Measurements from ENCODE around the gene DEFB124. TPM values are rescaled to one million over a fixed set of nuclear protein-coding genes. Genes with fewer than 3 reads are reported as not detected.

DEFB124 gene
- total RNA-seq, 4 donors from 2014 or later, result not detected

DNA sequence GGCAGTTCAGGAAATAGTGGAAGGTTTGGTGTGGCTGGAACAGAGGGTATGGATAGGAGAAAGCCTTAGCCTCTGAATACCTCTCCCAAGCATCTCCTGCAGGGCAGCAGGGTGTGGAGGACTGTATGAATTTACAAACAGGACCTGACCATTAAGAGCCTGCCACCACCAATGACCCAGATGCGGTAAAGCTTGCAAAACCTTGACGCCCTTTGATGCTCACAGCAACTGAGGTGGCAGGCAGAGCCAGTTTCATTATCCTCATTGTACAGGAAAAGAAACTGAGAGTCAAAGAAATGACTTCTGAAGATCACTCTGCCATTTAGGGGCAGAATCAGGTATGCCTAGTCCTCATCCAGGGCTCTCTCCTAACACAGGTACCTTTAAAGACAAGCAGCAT lies 41.7 kb upstream of the DEFB124 start:
- TF ChIP-seq, protein P1, sequence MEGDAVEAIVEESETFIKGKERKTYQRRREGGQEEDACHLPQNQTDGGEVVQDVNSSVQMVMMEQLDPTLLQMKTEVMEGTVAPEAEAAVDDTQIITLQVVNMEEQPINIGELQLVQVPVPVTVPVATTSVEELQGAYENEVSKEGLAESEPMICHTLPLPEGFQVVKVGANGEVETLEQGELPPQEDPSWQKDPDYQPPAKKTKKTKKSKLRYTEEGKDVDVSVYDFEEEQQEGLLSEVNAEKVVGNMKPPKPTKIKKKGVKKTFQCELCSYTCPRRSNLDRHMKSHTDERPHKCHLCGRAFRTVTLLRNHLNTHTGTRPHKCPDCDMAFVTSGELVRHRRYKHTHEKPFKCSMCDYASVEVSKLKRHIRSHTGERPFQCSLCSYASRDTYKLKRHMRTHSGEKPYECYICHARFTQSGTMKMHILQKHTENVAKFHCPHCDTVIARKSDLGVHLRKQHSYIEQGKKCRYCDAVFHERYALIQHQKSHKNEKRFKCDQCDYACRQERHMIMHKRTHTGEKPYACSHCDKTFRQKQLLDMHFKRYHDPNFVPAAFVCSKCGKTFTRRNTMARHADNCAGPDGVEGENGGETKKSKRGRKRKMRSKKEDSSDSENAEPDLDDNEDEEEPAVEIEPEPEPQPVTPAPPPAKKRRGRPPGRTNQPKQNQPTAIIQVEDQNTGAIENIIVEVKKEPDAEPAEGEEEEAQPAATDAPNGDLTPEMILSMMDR (IDR thresholded peaks at IDR 0.05), result no peak
- no peak for TF ChIP-seq EP300 (IDR thresholded peaks at IDR 0.05)
- no peak for TF ChIP-seq POLR2A (IDR thresholded peaks at IDR 0.05)

DNA sequence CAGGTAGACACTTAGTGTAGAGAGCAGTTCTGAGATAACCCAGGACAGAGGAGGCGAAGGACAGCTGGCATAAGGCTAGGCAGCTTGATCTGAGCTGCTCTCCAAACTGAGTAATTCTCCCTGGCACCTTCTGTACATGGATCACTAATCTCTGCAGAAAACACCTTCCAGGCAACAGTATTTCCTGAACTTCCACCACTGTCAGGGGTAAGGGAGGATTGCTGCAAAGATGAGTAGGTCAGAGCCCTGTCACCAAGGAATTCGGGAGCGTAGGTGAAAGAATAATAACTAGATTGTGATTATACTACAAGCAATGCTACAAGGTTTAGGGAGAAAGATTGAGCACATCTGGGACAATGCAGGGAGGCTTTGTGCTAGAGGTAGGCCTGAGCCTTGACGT lies 41.2 kb upstream of the DEFB124 start:
- Histone ChIP-seq H3K9me3 (no peaks in the 10 kb centered on the region), H3K27ac (peak overlapping the region in 1 of 4 donors; percentile 86), H3K4me1 (peaks cover 0 to 56% (median 21%) of the 10 kb centered on the region in 4 donors), H3K27me3 (no peaks in the 10 kb centered on the region), H3K36me3 (peaks cover 0 to 27% (median 0%) of the 10 kb centered on the region in 3 donors), H3K4me3 (peak overlapping the region in 2 of 4 donors; percentile 85 to 90)
- TF ChIP-seq POLR2A (IDR thresholded peaks at IDR 0.05) (no peak), EP300 (IDR thresholded peaks at IDR 0.05) (no peak)
- TF ChIP-seq, protein P1 (IDR thresholded peaks at IDR 0.05), result no peak
- no peak for DNase-seq (ENCODE audit: low spot score in 2 of 2)
- WGBS, 2 donors, result 88 to 90% methylated on average over 4 of the region's 4 CpGs

More for the DNA sequence above, 41.7 kb upstream of the DEFB124 start:
- Histone ChIP-seq H3K4me3 (no peak overlapping the region), H3K4me1 (peaks cover 0 to 58% (median 23%) of the 10 kb centered on the region in 4 donors), H3K9me3 (no peaks in the 10 kb centered on the region), H3K27me3 (no peaks in the 10 kb centered on the region), H3K36me3 (peaks cover 0 to 27% (median 0%) of the 10 kb centered on the region in 3 donors), H3K27ac (peak overlapping the region in 1 of 4 donors; percentile 86)
- 86 to 88% methylated on average over 2 of the region's 2 CpGs for WGBS, 2 donors
- DNase-seq (ENCODE audit: low spot score in 2 of 2), result no peak

DNA sequence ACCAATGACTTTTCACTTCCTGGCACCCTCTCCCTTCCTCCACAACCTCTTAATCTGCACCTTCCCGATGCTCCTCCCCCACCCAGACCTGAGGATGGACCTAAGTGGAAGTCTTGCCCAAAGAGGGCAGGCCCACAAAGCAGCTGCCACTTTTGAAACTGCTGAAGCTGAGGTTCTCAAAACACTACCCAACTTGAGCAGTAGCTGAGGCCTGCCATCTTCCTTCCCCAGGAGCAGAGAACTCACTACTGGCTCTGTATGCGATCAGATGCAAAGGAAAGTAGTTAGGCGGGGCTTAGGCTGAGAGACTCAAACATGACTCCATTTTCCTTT lies 40.8 kb upstream of the DEFB124 start:
- H3K4me3 ChIP-seq, result peak overlapping the region; percentile 70 to 98 (median 88)
- H3K27ac ChIP-seq, result peak overlapping the region in 3 of 4 donors; percentile 6 to 89 (median 86)
- DNase-seq (ENCODE audit: low spot score in 2 of 2), result no peak
- H3K9me3 ChIP-seq, result no peaks in the 10 kb centered on the region
- TF ChIP-seq, protein P1 (IDR thresholded peaks at IDR 0.05), result no peak
- TF ChIP-seq EP300 (IDR thresholded peaks at IDR 0.05), result no peak
- no peak for TF ChIP-seq POLR2A (IDR thresholded peaks at IDR 0.05)
- H3K36me3 ChIP-seq, result peaks cover 0 to 27% (median 0%) of the 10 kb centered on the region in 3 donors
- no peaks in the 10 kb centered on the region for H3K27me3 ChIP-seq
- WGBS, 2 donors, result 73 to 86% methylated on average over 3 of the region's 3 CpGs
- peaks cover 0 to 52% (median 21%) of the 10 kb centered on the region in 4 donors for H3K4me1 ChIP-seq

DNA sequence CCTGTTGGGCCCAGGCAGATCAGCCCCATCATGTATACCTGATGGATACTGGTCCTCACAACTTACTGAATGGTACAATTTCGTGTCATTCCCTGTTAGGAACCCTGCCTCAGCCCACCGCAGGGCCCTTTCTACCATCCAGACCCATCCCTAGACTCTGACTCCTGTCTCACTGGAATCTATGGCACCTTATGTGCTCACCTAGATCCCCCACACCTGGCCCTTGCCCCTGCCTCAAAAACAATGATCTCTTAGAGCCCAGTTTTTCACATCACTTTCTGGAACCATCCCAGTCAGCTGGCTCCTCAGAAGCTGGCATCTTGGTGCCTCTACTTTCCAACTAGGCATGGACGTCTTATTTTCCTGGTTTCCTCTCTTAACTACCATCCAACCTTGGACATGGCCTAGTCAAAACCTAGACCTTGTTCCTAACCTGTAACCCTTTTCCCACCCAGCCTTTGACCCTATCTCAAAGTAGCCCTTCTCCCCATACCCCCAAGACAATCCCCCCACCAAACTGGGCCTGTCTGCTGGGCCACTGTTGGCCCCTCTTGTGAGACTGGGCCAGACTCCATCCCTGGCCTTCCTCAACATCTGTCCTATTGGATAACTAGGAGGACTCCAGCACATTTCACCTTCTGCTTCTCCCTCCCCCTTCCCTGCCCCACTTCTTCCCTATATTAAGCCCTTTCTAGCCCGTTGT lies 40.3 kb upstream of the DEFB124 start:
- H3K27me3 ChIP-seq, result no peaks in the 10 kb centered on the region
- no peak for DNase-seq (ENCODE audit: low spot score in 2 of 2)
- H3K36me3 ChIP-seq, result peaks cover 0 to 27% (median 0%) of the 10 kb centered on the region in 3 donors
- peaks cover 0 to 47% (median 21%) of the 10 kb centered on the region in 4 donors for H3K4me1 ChIP-seq
- no peaks in the 10 kb centered on the region for H3K9me3 ChIP-seq
- 12 to 13% methylated on average over 4 of the region's 4 CpGs for WGBS, 2 donors
- H3K27ac ChIP-seq, result peak overlapping the region; percentile 6 to 89 (median 82)
- TF ChIP-seq POLR2A (IDR thresholded peaks at IDR 0.05), result no peak
- no peak for TF ChIP-seq EP300 (IDR thresholded peaks at IDR 0.05)
- TF ChIP-seq, protein P1 (IDR thresholded peaks at IDR 0.05), result no peak
- peak overlapping the region; percentile 70 to 98 (median 88) for H3K4me3 ChIP-seq

Measured in tibial nerve (tissue), 4 donors.